GM19372 (cell line): ENCODE data around the gene ASB10.

Experiments used
- ATAC-seq: cut with Tn5 transposase; IDR thresholded peaks from one replicate; pipeline ENCODE4 v1.9.1; 2021; ENCODE audit warnings: mild to moderate bottlenecking, low read depth, moderate library complexity; ENCODE audit not compliant: unreplicated experiment

ASB10 gene

DNA sequence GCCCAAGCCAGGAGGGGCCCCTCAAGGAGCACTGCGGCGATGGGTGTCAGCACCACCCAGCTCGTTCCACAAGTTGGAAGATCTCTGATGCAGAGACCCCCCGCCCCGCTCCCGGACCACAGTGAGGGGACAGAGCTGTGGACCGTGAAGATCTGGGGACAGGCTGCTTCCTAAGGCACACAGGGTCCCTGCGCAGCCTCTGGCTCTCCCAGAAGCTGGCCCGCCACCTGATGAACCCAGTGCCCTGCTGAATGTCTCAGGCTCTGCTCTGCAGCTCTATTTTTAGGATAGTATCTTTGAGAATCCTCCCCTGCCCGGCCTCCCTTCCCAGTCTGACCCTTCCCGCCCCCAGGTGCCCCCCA, 49.3 kb downstream of the ASB10 start:
- no peak for ATAC-seq

DNA sequence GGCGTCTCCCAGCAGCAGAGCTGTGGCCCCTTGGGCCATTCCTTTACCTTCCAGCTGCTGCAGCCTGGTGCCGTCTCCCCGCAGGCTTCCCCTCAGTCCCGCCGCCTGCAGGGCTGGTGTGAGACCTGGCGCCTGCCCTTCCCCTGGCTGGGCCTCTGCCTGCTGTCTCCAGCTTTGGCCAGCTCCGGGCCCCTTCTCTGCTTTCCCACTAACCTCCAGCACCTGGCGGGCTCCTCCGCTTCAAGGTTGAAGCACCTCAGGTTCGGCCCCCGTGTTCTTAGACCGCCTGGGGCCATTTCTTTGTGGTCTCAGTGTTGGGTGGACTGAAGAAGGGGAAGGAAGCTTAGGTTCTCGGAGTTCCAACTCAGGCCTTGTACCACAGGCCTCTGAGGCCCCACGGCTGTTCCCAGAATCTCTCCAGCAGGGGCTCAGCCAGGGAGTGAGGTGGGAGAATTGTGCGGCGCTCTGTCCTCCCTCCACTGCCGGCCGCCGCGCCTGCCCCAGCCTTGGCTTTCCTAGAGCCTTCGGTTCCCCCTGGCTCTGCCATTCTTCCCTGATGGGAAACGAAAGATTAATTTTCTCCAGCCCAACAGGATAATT, 49.9 kb downstream of the ASB10 start:
- ATAC-seq: no peak

DNA sequence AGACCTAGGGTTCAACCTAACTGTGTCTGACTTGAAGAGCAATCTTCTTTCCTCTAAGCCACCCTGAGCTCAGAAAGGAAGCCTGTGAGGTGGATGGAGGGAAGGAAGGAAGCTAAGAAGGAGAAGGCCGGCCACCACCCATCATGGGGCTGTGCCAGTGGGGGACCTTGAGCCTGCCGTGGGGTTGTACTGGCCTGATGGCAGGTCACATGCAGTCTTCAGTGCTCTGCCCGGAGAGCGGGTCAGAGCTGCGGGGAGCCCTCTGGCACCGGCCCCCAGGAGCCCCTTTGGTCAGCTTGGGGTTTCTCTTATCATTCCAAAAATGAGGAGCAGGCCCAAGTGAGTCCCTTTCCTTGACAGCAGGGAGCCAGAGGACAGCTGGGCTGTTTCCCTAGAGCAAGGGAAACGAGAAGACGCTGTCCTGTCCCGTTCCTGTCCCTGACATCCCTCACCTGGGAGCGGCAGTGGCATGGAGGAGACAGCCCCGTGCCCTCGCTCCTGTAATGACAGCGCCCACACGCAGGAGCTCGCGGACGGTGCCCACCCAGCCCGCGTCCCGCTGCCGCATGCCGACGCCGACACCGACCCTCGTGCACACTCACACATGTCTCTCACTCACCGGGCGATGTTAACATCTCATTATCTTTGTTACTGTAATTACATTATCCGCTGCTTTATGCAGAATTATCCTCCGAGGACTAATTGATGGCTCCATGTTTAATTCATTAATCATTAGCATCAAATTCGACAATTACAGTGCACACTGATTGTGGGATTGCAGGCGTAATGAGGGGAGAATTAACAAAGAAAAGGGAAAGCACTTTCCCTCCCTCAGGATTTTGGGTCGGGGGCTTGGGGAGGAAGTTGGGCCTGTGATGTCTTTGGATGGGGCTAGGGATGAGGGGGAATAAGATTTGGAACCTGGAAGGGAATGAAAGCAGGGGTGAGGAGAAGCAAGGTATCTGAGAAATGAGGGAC, 50.9 kb downstream of the ASB10 start:
- ATAC-seq: no peak

DNA sequence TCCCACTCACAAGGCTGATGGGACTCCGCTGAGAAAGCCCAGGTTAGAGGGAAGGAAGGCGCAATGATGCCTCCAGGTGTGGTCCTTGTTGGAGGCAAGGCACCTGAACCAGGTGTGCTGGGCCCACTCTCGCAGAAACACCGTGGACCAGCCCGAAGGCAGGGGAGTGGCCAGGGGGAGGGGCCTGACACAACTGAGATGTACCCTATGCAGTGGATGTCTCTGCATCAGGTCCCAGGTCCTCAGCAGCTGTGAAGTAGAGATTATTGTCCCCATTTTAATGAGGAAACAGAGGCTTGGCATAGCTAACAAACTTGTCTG, 51.6 kb downstream of the ASB10 start:
- no peak for ATAC-seq

DNA sequence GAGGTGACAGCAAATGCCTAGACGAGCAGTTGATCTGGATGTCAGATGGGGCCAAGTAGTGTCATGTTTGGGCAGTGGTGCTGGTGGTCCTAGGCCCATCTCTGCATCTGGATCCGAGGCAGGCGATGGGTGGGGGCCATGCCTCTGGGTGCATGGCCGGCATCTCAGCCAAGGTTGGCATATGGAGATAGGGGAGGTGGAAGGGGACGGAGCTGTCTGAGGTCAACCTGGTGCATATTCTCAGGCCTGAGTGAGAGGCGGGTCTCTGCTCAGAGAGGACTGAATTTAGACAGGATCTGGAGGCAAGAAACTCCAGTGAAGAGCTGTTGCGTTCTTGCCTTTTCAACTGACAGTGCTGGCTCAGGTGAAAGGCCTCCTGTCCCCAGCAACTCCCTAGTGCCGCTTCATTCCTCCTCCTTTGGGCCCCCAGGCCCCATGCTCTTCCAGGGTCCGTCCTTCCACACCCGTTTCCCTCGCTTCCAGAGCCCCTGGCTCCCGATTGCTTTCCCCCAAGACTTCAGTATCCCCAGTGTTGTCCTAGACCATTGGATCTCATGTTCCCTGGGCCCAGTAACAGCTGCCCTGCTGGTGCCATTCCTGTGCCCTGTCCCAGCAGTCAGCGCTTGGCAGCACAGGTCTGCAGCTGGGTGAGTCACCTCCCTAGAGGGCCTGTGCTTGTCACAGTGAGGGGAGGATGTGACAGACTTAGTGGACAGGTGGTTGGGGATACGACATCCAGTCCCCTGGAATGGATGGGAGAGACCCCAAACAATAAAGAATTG, 52.1 kb downstream of the ASB10 start:
- ATAC-seq: no peak

DNA sequence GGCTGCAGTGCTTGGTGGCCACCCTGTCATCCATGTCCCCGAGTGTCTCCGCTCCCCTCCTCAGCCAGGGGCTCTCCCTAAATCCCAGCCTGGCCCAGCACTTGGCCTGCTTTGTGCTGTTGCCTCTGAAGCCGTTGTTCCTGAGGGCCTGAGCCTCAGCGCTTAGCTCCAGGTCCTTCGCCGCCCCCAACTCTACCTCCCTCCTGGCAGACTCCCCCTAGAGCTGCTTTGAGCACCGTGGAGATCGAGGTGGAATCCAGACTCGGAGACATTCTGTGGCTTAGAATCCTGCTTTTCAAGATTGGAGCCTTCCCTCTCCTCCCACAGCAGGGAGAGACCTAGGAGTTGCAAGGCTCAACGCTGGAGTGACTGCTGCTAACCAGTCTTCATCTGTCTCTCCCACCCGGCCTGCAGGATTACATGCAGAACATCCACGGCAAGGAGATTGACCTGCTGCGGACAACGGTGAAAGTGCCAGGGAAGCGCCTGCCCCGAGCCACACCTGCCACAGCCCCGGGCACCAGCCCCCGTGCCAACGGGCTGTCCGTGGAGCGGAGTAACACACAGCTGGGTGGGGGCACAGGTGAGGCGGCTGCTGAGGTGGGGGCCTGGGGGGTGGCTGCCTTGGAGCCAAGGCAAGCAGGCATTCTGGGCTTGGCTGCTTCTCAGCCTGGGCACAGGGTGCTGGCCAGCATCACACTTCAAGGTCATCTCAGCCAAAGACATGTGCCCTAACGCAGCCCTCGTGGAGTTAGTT, 52.9 kb downstream of the ASB10 start:
- no peak for ATAC-seq

DNA sequence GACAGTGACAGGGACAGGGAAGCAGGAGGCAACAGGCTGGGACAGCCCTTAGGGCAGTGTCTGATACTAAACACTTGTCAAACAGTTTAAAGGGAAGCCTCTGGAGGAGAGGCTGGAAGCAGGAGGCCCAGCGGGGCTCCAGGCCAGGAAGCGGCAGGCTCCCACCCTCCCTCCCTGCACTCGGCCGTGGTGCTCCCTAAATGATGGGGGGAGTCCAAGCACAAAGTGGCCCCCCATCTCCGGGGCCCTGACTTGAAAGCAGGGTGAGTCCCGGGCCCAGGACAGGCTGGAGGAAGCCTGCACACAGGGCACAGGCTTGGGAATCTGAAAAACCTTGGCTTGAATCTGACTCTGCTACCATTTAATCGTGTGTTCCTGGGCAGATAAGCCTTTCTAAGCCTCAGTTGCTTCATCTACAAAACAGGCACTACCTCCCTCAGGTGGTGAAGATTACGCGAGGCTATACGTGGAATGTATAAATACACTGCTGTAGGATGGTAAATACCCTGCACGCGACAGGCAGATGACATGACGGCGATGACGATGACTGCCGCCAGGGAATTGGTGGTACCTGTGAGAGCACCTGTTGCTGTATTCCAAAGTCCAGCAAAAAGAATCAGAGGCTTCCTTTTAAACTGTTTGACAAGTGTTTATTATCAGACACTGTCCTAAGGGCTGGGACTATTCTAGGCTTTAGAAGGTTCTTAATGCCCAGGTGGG, 53.6 kb downstream of the ASB10 start:
- no peak for ATAC-seq

DNA sequence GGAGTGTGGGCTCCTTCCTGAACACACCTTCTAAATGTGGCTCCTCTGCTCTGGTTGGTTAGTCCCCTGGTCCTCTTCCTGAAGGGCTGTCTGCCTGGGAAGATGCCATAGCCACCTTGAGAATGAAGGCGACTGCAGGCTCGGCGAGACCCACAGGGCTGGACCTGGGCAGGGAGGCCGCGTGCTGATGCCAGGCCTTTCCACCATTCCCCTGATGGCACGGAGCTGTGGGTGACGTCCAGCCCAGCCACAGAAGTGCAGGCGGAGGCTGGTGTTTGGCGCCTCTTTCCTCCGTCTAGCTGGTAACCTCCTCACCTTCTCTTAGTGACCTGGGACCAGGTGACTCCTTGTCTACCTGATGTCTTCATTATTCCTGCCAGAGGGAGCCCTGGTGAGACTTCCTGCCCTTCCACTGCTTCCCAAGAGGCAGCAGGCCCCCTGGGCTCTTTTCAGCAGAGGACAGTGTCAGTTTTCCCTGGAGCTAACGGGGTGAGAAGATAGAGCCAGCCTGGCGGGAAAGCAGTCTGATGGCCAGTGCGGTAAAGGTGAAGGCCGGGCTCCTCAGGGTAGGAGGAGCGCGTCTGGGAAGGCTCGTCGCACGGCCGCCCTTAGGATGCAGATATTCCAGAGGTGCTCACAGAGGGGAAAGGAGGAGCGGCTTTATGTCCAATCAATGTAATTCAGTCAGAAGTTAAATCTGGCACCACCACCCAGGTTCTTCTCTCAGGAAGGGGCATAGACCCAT, 54.4 kb downstream of the ASB10 start:
- ATAC-seq: no peak

DNA sequence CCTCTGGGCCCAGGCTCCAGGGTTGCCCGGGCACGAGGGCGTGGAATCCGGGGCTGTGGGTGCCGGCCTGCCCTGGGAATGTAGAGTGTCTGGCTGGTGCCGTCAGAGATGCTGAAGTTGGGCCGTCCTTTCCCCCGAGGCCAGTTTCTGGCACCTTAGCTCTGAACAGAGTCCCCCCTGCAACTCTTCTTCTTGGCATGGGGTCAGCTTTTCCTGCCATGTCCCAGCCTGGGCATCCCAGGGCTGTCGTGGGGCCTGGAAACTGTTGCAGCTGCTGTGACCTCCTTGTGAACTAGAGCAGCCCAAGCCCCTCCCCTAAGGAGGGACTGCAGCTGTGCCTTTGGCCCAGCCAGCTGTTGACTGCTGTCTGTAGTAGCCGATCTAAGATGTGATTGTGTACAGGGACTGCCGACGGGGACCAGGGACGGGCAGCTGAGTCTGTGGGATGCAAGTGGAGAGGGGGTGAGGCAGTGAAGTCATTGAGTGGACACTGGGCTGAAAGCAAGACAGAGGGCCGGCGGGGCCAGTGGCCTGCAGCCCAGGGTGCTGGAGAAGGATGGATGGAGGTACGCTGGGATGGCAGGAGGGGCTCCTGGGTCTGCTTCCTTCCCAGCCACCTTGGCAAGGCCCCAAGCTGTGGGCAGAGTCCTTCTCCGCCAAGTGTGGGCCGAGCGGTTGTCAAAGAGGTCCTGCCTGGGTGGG, 55.3 kb downstream of the ASB10 start:
- ATAC-seq: no peak

DNA sequence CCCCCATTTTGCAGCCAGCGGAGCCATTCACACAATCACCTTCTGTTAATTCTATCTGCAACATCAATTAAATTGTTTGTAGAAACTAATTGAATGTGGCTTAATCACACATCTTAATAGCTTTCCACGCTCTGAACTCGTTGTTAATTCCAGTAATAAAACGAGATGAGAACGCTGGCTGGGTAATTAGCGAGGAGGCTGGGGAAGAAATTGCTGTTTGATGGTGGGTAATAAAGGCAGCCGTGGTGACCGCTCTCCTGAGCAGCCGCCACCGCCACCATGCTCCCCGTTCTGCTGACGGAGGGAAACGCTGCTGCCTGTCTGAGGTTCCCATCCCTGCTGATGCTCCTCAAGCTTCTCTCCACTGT, 55.8 kb downstream of the ASB10 start:
- no peak for ATAC-seq

DNA sequence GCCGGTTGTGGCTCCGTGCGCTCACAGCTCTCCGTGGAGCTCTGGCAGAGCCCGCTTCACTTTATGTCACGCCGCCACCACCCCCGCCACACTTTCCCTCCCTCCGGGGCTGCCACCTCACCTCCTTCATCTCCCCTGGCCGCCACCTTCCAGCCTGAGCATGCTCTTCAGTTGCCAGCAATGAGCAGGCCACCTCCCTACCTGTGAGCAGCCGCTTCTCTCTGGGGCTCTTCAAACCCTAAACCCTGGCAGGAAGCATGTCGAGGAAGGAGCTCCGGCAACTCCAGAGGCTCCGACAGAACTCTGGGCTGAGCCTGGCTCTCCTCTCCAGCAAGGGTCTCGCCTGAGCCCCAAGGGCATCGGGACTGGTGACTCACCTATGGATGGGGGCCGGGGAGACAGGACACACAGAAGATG, 56.3 kb downstream of the ASB10 start:
- ATAC-seq: no peak

DNA sequence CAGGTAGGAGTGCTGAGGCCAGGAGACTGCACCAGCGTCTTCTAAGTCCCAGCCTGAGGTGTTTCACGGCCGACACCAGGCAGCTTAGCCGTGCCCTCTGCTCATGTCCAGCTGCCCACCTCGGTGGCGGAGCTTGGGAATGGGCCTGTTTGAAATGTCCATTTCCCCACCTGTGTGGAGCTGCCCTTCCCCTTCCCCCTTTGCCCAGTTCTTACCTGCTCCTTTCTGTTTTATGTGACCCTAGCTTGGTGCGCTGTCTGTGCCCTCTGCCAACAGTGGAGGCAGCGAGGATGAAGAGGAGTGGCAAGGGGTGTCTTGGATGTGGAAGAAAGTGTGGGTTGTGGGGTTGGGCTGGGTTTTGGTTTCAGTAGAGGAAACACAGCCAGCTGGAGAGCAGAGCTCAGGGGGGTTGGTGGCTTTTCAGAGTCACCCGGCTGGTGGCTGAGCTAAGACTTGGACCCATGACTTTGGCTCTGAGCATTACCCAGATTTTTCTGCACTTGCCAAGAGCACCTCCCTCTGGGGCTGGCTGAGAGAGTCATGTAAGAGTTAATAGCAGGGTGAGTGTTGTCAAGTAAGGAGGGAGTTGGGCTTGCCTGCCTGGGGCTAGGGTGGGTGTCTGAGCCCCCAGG, 57.0 kb downstream of the ASB10 start:
- ATAC-seq: no peak

DNA sequence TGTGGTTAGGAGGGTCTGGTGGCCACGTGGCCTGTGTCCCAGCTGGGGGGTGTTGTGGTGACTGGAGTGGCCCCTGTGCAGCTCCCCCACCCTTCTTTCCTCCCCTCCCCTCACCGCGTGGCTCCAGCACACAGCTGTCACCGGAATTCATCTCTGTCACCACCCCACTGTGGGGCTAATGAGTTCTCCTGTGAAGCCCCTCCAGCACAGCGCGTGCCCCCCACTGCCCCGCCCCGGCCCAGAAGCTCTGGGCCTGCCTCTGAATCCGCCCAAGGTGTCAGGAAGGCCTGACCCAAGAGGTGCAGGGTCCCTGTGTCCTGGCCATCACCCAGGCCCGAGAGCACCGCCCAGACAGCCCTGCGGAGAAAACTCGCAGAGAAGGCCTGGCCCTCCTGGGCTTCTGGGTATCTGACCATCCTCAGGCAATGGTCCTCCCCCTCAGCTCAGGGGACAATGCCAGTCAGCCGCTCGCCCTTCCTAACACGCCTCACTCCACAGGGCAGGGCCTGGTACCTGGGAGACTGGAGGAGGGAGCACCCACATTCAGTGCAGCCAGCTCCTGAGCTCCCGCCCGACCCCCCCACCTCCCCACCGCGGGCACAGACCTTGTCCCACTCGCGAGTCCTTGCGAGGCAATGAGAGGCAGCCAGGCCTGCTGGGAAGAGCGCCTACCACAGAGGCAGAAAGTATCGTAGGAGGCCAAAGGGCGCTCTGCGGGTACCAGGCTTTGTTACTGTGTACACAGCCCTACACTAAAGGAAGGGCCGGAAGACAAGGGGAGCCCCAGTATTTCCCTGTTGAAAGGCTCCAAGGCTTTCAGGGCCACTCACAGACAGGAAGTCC, 57.7 kb downstream of the ASB10 start:
- ATAC-seq: no peak

DNA sequence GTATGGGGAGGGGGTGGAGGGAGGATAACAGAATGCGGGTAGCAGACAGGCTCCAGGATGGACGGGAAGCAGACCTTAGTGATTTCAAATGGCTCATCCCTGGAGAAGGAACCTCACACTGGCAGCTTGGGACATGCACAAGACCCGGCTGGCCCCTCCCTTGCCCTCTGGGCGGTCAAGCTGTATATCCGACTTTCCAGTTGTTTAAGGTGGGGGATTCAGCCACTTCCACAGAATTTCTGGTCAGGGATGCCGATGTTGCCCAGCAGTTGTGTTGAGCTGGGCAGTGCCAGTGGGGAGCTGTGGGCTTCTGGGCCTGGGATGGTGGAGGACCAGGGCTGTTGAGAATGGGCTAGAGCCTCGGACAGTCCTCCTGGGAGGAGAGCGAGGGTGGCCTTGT, 58.3 kb downstream of the ASB10 start:
- no peak for ATAC-seq

DNA sequence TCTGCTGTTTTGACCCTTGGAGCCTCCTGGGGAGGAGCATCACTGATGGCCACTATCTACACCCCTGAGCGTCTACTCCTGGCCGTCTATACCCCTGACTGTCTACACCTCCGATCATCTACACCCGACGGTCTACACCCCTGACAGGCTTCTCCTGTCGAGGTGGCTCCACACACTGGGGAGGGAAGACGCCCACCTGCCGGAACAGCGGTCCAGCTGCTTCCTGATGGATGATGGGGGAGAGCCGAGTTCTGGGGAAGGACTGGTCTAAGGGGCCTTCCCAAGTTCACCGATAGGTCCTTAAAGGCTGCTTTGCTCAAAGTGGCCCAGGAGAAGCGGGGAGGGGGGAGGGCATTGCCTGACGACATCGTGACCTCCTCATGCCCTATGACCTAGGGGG, 58.9 kb downstream of the ASB10 start:
- ATAC-seq: no peak

DNA sequence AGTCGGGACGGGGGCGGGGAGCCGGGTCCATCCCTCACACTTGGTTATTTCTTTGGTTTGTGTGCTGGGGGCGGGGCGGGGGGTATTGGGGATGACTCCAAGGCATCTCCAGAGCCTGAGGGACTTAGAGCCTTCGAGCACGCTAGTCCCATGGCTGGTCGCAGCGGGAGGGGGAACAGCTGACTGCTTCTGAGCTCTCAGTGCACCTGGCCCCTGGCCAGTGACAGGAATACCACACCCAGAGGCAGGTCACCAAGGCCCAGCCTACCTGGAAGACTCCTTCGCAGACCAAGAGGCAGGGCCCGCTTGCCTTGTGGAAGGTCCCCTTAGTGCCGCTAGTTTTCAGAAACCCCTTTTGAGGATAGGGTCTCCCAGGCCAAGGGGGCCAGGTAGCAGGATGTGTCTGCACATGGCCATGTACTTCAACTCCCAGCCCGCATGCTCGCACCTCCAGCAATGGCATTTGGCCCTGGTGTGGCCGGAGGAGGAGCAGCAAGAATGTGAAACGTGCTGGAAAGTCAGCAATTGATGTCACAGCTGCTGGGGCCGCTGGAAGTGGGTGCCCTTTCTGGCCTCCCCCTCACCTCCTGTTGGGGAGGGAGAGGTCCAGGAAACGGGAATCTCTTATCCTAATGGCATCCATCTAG, 60.4 kb downstream of the ASB10 start:
- no peak for ATAC-seq

DNA sequence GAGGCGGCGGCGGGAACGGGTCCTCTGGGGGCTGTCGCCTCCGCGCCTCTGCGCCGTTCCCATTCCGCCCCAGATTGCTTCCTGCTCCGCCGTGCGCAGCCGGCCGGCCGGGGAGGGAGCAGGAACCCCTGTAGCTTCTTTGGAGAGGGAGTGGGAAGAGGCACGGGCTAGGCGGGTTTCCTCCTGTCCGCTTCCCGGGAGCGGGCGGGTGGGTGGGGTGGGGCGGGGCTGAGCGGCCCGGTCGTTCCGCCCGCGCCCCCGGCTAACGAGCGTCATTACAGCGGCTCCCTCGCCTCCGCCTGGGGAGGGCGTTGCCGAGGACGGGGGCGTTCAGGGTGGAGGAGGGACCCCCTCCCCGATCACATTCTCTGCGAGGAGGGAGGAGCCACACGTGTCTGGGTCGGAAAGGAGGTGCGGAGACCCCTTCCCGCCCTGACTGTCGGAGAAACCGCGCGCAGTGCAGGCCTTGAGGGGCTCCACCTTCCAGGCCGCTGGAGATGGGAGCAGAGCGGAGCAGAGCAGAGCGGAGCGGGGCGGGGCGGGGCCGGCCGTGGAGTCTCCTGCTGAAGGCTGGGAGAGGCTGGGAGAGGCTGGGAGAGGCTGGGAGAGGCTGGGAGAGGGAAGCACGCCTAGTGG, 61.1 kb downstream of the ASB10 start:
- ATAC-seq: no peak
